Endodermal cell (in vitro differentiated cells): Measurements from ENCODE around the gene ZNF507. TPM values are rescaled to one million over a fixed set of nuclear protein-coding genes. Genes with fewer than 3 reads are reported as not detected.

Experiments used
- DNase-seq: peaks from one replicate; pipeline ENCODE4 v3.0.0-alpha.2; 2017
- H3K27ac ChIP-seq: 2 replicates; pipeline ENCODE4 v1.5.1; 2013; ENCODE audit warnings: mild to moderate bottlenecking, low read depth, low read length, moderate library complexity
- H3K27me3 ChIP-seq: 2 replicates; pipeline ENCODE4 v1.6.1; 2013; ENCODE audit warnings: mild to moderate bottlenecking, low read length, moderate library complexity; ENCODE audit not compliant: insufficient read depth, control insufficient read depth, poor library complexity, severe bottlenecking
- H3K36me3 ChIP-seq: 2 replicates; pipeline ENCODE4 v1.7.0; 2013; ENCODE audit warnings: mild to moderate bottlenecking, low read length, moderate library complexity; ENCODE audit not compliant: control insufficient read depth, insufficient read depth
- H3K4me1 ChIP-seq: one replicate; pipeline ENCODE4 v1.7.0; 2013; ENCODE audit warnings: low read length; ENCODE audit not compliant: control insufficient read depth, insufficient read depth
- H3K4me3 ChIP-seq: 2 replicates; pipeline ENCODE4 v1.5.1; 2013; ENCODE audit warnings: mild to moderate bottlenecking, low read length, moderate library complexity
- H3K9ac ChIP-seq: 2 replicates; pipeline ENCODE4 v1.6.1; 2013; ENCODE audit warnings: mild to moderate bottlenecking, low read length, moderate library complexity; ENCODE audit not compliant: poor library complexity, severe bottlenecking; ENCODE audit errors: extremely low read depth
- H3K9me3 ChIP-seq: 2 replicates; pipeline ENCODE4 v1.6.1; 2013; ENCODE audit warnings: mild to moderate bottlenecking, low read length, moderate library complexity; ENCODE audit not compliant: control insufficient read depth
- H3K27ac Mint-ChIP-seq: 2 replicates; pipeline ENCODE4 v1.8.0; 2020; ENCODE audit warnings: mixed read lengths
- H3K27me3 Mint-ChIP-seq: 2 replicates; pipeline ENCODE4 v1.8.0; 2021; ENCODE audit warnings: mild to moderate bottlenecking, mixed read lengths; ENCODE audit not compliant: insufficient read depth
- H3K36me3 Mint-ChIP-seq: 2 replicates; pipeline ENCODE4 v1.8.0; 2020; ENCODE audit warnings: low read depth, mixed read lengths
- H3K4me1 Mint-ChIP-seq: 2 replicates; pipeline ENCODE4 v1.8.0; 2020; ENCODE audit warnings: mixed read lengths
- H3K4me3 Mint-ChIP-seq: 2 replicates; pipeline ENCODE4 v1.8.0; 2020; ENCODE audit warnings: mild to moderate bottlenecking, moderate library complexity, mixed read lengths
- H3K9me3 Mint-ChIP-seq: 2 replicates; pipeline ENCODE4 v1.8.0; 2020; ENCODE audit warnings: mild to moderate bottlenecking, mixed read lengths
- CTCF ChIP-seq: fragments of 200-600 bp; sonication (generic); conservative IDR thresholded peaks from 2 replicates; pipeline ENCODE4 v1.5.0; 2021; ENCODE audit warnings: antibody characterized with exemption, mild to moderate bottlenecking
- WGBS, 2 experiments: methylation state at CpG; one replicate each; pipeline versions ENCODE4 v1.1.5 to v1.1.7; 2013; ENCODE audit warnings: missing lambda C conversion rate in 2 of 2, mixed read lengths in 1 of 2; ENCODE audit not compliant: insufficient coverage in 1 of 2, insufficient read length in 1 of 2; 5-methylcytosine and 5-hydroxymethylcytosine counted together
- total RNA-seq, 2 donors: library from RNA; stranded (reverse); fragmentation: NEBNext Ultra II Directional in 1 of 2; extraction: Animal tissue kit (Norgen Biotek cat#: 25700) in 1 of 2; gene quantifications; 2 replicates in 1 of 2; 3 replicates in 1 of 2; pipeline ENCODE4 v1.2.1, GENCODE V29; 2021

The ZNF507 gene
- total RNA-seq, 2 donors from 2014 or later, result 28.0 to 32.5 TPM

GRCh38 chr19:32343550-32344262, 1.7 kb upstream of the ZNF507 start:
- Mint-ChIP-seq H3K9me3 (peaks cover 7% of the 10 kb centered on the region), H3K4me1 (peaks cover 21% of the 10 kb centered on the region), H3K27ac (no peak overlapping the region), H3K27me3 (peaks cover 8% of the 10 kb centered on the region), H3K36me3 (peaks cover 12% of the 10 kb centered on the region), H3K4me3 (no peak overlapping the region)
- DNase-seq, result no peak
- Histone ChIP-seq H3K27me3 (no peaks in the 10 kb centered on the region), H3K9ac (no peak overlapping the region), H3K4me3 (no peak overlapping the region), H3K27ac (no peak overlapping the region), H3K9me3 (peaks cover 5% of the 10 kb centered on the region), H3K36me3 (peaks cover 16% of the 10 kb centered on the region), H3K4me1 (peaks cover 5% of the 10 kb centered on the region)
- TF ChIP-seq CTCF, result no peak
- WGBS, 2 experiments, result 91 to 92% methylated on average over 7 to 11 of the region's 11 CpGs

GRCh38 chr19:32346901-32347300, 1.5 kb downstream of the ZNF507 start:
- Histone ChIP-seq H3K27me3 (no peaks in the 10 kb centered on the region), H3K4me3 (peak overlapping the region; percentile 98), H3K9me3 (peaks cover 5% of the 10 kb centered on the region), H3K36me3 (peaks cover 40% of the 10 kb centered on the region), H3K4me1 (peaks cover 5% of the 10 kb centered on the region), H3K27ac (no peak overlapping the region), H3K9ac (peak overlapping the region; percentile 91)
- Mint-ChIP-seq H3K4me3 (peak overlapping the region; percentile 96), H3K36me3 (peaks cover 18% of the 10 kb centered on the region), H3K4me1 (peaks cover 20% of the 10 kb centered on the region), H3K9me3 (peaks cover 7% of the 10 kb centered on the region), H3K27ac (no peak overlapping the region), H3K27me3 (peaks cover 8% of the 10 kb centered on the region)
- no peak for TF ChIP-seq CTCF
- DNase-seq, result no peak
- 89 to 100% methylated on average over 1 to 3 of the region's 3 CpGs for WGBS, 2 experiments

- peaks cover 5% of the 10 kb centered on the region for H3K9me3 ChIP-seq
- Mint-ChIP-seq H3K36me3 (peaks cover 22% of the 10 kb centered on the region), H3K4me3 (no peak overlapping the region), H3K27me3 (peaks cover 8% of the 10 kb centered on the region), H3K4me1 (peaks cover 15% of the 10 kb centered on the region), H3K27ac (no peak overlapping the region), H3K9me3 (peaks cover 6% of the 10 kb centered on the region)
- DNase-seq, result no peak
- no peak overlapping the region for H3K9ac ChIP-seq
- H3K36me3 ChIP-seq, result peaks cover 43% of the 10 kb centered on the region
- no peak for TF ChIP-seq CTCF
- H3K27ac ChIP-seq, result no peak overlapping the region
- H3K4me1 ChIP-seq, result peaks cover 5% of the 10 kb centered on the region
- H3K4me3 ChIP-seq, result no peak overlapping the region
- no peaks in the 10 kb centered on the region for H3K27me3 ChIP-seq
These were observed 2.2 kb downstream of the ZNF507 start for GRCh38 chr19:32347573-32347972.
